COR-L47 (cell line): ENCODE data around the gene ACVR1.

Source experiments
- DNase-seq: peaks from one replicate; lab custom pipeline; 2025; lab: John Stamatoyannopoulos, UW

Gene ACVR1

DNA sequence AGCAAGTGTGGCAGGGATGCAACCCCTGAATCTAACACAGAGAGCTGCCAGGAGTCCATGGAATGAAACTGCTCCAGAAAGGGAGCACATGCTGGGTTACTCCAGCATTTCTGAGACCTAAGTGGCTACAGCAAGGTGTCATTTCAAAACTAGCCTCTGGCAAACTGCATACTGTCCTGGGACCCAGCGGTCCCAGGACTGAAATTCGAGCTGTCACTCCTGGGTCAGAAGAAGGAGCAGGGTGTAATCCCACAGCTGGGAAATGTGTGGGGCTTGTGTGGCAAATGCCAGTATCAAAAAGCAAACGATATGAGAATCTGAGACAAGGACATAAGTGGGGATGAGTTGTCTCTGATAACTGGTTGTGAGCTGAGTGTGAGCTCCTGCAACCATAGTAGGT, 177.1 kb downstream of the ACVR1 start:
- no peak for DNase-seq

DNA sequence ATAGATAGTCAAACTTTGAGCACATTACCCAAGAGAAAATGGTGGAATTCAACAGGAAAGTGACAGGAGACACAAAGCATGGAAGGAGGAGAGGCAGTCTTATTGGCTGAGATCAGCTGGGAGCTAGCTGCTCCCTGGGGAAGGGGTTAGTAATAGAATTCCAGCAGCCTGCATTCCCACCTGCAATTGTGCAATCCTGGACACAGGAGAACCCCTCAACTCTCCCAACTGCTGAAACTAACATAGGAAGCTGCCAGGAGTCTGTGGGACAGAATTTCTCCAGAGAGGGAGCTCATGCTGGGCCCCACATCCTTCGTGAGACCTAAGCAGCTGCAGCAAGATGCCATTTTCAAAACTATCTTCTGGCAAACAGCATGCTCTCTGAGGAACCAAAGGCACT, 177.7 kb downstream of the ACVR1 start:
- DNase-seq = no peak

- DNase-seq = no peak
These were observed 180.1 kb downstream of the ACVR1 start for GRCh38 chr2:157696036-157696435.

DNA sequence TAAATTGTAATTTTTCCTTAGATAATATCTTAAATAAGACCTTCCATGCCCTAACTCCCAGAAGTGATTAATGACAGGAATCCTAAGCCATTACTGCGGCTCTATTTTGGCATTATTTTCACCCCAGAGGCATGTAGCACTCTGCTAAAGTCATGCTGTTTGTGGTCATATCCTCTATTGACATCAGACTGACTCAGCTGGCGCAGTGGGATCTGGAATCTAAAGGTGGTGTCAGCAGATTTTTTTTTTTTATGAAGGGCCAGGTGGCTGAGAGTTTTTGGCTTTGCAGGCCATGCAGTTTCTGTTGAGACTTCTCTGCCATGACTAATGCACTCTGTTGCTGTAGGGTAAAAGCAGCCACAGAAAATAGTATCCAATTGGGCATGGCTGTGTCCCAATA, 183.4 kb downstream of the ACVR1 start:
- no peak for DNase-seq

DNA sequence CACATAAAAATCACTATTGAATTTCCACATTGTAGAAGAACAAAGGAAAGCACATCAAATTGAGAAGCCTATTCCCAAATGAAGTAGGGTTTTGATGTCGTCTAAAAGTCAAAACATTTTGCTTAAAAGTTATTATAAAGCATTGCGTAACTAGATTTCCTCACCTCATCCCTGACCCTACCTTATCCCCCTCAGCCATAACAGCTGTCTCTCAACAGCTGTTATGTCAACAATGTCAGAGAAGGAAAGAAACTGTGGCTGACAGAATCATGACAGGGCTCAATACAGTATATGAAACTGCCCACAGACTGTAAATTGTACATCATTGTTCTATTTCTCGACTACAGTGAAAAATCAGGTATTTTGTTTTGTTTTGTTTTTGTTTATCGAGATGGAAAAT, 184.4 kb downstream of the ACVR1 start:
- no peak for DNase-seq

GRCh38 chr2:157691131-157691530, 185.0 kb downstream of the ACVR1 start:
- DNase-seq = no peak
